22Rv1 (cell line): Measurements from ENCODE around the gene CDC34.

Source experiments
- ZFX ChIP-seq: fragments of 450-650 bp; IDR thresholded peaks from 2 replicates; pipeline ENCODE4 v1.6.1; 2017; ENCODE audit warnings: antibody characterized with exemption, borderline replicate concordance
- TF ChIP-seq, protein P1 (sequence below): fragments of 450-650 bp; IDR thresholded peaks from 2 replicates; pipeline ENCODE4 v1.5.1; 2017; ENCODE audit warnings: mild to moderate bottlenecking

DNA sequence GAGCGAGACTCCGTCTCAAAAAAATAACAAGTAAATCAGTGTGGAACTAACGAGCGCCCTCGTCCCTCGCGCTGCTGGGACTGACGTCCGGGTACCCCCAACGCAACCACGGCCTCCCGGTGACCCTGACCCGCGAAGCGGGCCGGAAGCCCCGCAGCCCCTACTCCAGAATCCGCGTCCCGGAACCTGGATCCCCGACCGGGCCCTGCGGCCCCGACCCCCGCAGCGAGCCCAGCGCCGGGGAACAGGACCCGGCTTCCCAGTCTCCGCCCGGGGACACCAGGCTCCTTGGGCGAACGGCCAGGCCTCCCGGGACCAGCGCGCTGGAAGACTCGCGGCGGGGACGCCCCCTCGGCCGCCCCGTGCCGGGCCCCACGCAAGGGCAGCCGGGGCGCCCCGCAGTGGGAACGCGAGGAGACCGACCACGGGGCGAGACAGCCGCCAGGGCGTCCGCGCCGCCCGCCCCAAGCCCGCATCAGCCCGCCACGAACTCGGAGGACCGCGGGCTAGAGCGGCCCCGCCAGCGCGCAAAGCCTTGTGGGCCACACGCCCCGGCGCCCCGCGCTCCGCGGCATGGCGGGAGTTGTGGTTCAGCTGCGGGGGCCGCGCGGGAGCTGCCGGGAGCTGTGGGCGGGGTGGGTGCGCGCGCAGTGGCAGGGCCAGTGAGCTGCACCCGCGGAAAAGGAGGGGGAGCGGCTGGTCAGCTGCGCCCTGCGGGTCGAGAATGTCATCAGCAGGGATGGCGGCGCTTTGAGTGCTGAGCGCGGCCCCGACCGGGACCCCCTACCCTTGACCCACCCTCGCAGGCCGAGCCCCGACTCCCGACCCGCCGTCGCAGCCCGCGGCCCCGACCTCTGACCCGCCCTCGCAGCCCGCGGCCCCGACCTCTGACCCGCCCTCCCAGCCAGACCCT is 42.8 kb upstream of the CDC34 start:
- TF ChIP-seq, protein P1, sequence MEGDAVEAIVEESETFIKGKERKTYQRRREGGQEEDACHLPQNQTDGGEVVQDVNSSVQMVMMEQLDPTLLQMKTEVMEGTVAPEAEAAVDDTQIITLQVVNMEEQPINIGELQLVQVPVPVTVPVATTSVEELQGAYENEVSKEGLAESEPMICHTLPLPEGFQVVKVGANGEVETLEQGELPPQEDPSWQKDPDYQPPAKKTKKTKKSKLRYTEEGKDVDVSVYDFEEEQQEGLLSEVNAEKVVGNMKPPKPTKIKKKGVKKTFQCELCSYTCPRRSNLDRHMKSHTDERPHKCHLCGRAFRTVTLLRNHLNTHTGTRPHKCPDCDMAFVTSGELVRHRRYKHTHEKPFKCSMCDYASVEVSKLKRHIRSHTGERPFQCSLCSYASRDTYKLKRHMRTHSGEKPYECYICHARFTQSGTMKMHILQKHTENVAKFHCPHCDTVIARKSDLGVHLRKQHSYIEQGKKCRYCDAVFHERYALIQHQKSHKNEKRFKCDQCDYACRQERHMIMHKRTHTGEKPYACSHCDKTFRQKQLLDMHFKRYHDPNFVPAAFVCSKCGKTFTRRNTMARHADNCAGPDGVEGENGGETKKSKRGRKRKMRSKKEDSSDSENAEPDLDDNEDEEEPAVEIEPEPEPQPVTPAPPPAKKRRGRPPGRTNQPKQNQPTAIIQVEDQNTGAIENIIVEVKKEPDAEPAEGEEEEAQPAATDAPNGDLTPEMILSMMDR, result no peak
- TF ChIP-seq ZFX, result no peak
